Measurements from ENCODE around the gene KRTAP10-9.
"Not testable (repeated sequence)": the region's sequence is repeated elsewhere in the genome, so short reads cannot be mapped to it uniquely, and the experiment has no call there.

KRTAP10-9 gene

GRCh38 chr21:44595524-44595923, 31.4 kb upstream of the KRTAP10-9 start:
- no peak overlapping the region for H3K27ac ChIP-seq (ENCODE audit: insufficient read depth, low read depth, low read length, poor library complexity, severe bottlenecking)
- WGBS, 2 experiments, result 91 to 95% methylated on average over 5 to 6 of the region's 6 CpGs
- H3K27me3 ChIP-seq (ENCODE audit: control insufficient read depth, insufficient read depth, low read length, poor library complexity, severe bottlenecking), result no peaks in the 10 kb centered on the region
- no peaks in the 10 kb centered on the region for H3K9me3 ChIP-seq (ENCODE audit: control insufficient read depth, low read length)
- H3K4me1 ChIP-seq (ENCODE audit: control insufficient read depth, insufficient read depth, low read length), result peaks cover 12% of the 10 kb centered on the region
- no peak overlapping the region for H3K4me3 ChIP-seq (ENCODE audit: insufficient read depth, low read depth, low read length)
- no peaks in the 10 kb centered on the region for H3K36me3 ChIP-seq (ENCODE audit: control insufficient read depth, insufficient read depth, low read length)

DNA sequence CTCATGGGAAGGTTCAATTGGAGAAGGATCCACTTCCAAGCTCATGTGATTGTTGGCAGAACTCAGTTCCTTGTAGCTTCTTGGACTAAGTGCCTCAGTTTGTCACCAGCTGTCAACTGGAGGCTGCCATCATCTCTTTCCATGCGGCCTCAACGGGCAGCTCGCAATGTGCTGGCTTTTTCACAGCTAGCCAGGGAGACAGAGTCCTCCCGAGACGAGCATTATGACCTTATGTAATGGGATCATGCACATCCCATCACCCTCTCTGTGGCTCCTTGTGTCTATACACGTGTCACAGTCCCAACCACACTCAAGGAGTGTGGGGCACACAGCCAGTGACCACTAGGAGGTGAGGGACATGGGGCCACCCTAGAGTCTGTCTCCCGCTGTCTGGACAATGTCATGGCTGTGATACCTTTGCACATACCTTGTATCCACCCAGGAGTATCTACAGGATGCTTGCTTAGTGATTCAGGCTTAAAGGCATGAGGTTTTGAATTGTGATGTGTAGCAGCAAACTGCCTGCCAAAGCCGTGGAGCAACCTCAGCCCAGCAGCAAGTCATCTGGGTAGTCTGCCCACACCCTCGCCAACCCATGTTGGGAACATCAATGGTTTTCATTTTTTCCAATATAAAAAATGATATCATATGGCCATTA, 30.7 kb upstream of the KRTAP10-9 start:
- 94 to 95% methylated on average over 9 of the region's 9 CpGs for WGBS, 2 experiments

GRCh38 chr21:44598061-44598460, 28.8 kb upstream of the KRTAP10-9 start:
- H3K4me3 ChIP-seq (ENCODE audit: insufficient read depth, low read depth, low read length), result no peak overlapping the region
- 60 to 62% methylated on average over 11 of the region's 11 CpGs for WGBS, 2 experiments
- H3K4me1 ChIP-seq (ENCODE audit: control insufficient read depth, insufficient read depth, low read length), result peaks cover 4% of the 10 kb centered on the region
- H3K36me3 ChIP-seq (ENCODE audit: control insufficient read depth, insufficient read depth, low read length), result no peaks in the 10 kb centered on the region
- no peaks in the 10 kb centered on the region for H3K27me3 ChIP-seq (ENCODE audit: control insufficient read depth, insufficient read depth, low read length, poor library complexity, severe bottlenecking)
- H3K27ac ChIP-seq (ENCODE audit: insufficient read depth, low read depth, low read length, poor library complexity, severe bottlenecking), result peak overlapping the region; percentile 76
- H3K9me3 ChIP-seq (ENCODE audit: control insufficient read depth, low read length), result no peaks in the 10 kb centered on the region

More for the DNA sequence above, 30.7 kb upstream of the KRTAP10-9 start:
- Histone ChIP-seq H3K27me3 (ENCODE audit: control insufficient read depth, insufficient read depth, low read length, poor library complexity, severe bottlenecking) (no peaks in the 10 kb centered on the region), H3K4me1 (ENCODE audit: control insufficient read depth, insufficient read depth, low read length) (peaks cover 12% of the 10 kb centered on the region), H3K9me3 (ENCODE audit: control insufficient read depth, low read length) (no peaks in the 10 kb centered on the region), H3K4me3 (ENCODE audit: insufficient read depth, low read depth, low read length) (no peak overlapping the region), H3K27ac (ENCODE audit: insufficient read depth, low read depth, low read length, poor library complexity, severe bottlenecking) (no peak overlapping the region), H3K36me3 (ENCODE audit: control insufficient read depth, insufficient read depth, low read length) (no peaks in the 10 kb centered on the region)

GRCh38 chr21:44599264-44600029, 27.4 kb upstream of the KRTAP10-9 start:
- no peaks in the 10 kb centered on the region for H3K36me3 ChIP-seq (ENCODE audit: control insufficient read depth, insufficient read depth, low read length)
- no peaks in the 10 kb centered on the region for H3K4me1 ChIP-seq (ENCODE audit: control insufficient read depth, insufficient read depth, low read length)
- 82 to 85% methylated on average over 8 of the region's 8 CpGs for WGBS, 2 experiments
- no peaks in the 10 kb centered on the region for H3K9me3 ChIP-seq (ENCODE audit: control insufficient read depth, low read length)
- H3K27me3 ChIP-seq (ENCODE audit: control insufficient read depth, insufficient read depth, low read length, poor library complexity, severe bottlenecking), result no peaks in the 10 kb centered on the region
- no peak overlapping the region for H3K4me3 ChIP-seq (ENCODE audit: insufficient read depth, low read depth, low read length)
- no peak overlapping the region for H3K27ac ChIP-seq (ENCODE audit: insufficient read depth, low read depth, low read length, poor library complexity, severe bottlenecking)

- H3K27ac ChIP-seq (ENCODE audit: insufficient read depth, low read depth, low read length, poor library complexity, severe bottlenecking); H3K36me3 ChIP-seq (ENCODE audit: control insufficient read depth, insufficient read depth, low read length); H3K4me3 ChIP-seq (ENCODE audit: insufficient read depth, low read depth, low read length); H3K4me1 ChIP-seq (ENCODE audit: control insufficient read depth, insufficient read depth, low read length); H3K9me3 ChIP-seq (ENCODE audit: control insufficient read depth, low read length); H3K27me3 ChIP-seq (ENCODE audit: control insufficient read depth, insufficient read depth, low read length, poor library complexity, severe bottlenecking): not testable (repeated sequence)
- 89 to 90% methylated on average over 23 of the region's 23 CpGs for WGBS, 2 experiments
Measured at GRCh38 chr21:44600118-44600978, 26.5 kb upstream of the KRTAP10-9 start, which contains the start of gene KRTAP10-7. TSS of gene KRTAP10-7 (plus strand) at chr21:44600597. CDS start at chr21:44600622, 25 bp downstream.

DNA sequence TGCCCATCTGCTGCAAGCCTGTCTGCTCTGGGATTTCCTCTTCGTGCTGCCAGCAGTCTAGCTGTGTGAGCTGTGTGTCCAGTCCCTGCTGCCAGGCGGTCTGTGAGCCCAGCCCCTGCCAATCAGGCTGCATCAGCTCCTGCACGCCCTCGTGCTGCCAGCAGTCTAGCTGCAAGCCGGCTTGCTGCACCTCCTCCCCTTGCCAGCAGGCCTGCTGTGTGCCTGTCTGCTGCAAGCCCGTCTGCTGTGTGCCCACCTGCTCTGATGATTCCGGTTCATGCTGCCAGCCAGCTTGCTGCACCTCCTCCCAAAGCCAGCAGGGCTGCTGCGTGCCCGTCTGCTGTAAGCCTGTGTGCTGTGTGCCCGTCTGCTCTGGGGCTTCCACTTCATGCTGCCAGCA, 25.8 kb upstream of the KRTAP10-9 start:
- WGBS, 2 experiments, result 77 to 82% methylated on average over 10 of the region's 10 CpGs
- not testable (repeated sequence) for H3K36me3 ChIP-seq (ENCODE audit: control insufficient read depth, insufficient read depth, low read length); H3K27me3 ChIP-seq (ENCODE audit: control insufficient read depth, insufficient read depth, low read length, poor library complexity, severe bottlenecking)

DNA sequence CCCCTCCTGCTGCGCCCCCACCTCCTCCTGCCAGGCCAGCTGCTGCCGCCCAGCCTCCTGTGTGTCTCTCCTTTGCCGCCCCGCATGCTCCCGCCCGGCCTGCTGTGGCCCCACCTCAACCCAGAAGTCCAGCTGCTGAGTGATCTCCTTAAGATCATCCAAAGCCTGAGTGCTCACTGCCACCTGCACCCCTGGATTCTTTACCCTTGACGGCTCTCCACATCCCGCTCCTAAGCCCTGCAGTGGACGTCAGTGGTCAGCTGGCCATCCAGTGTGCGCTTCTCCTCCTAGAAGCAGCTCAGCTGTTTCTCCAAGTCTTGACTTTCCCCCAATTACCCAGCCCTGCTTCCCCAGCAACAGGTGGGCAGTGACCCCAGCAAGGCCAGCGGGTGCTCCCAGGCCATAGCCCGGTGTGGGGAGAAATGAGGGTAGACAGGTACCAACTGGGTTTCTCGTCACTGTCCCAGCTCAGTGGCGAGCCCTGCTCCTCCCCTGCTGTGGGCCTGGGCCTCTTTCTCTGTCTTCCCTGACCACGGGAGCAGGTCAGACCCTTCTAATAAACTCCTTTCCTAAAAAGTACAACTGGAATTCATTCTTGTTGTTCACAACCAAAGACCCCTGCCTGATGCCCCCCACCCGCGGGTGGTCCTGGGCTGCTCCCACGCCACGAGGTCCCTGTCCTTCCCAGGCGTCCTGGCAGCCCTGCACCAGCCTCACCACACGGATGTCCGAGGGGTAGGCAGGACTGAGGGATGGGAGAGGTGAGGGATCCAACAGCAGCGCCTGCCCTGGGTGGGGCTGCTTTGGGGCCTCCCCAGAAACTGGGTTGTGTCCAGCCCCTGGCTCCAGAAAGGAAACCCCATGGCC, 25.1 kb upstream of the KRTAP10-9 start:
- 85 to 86% methylated on average over 23 of the region's 23 CpGs for WGBS, 2 experiments
- Histone ChIP-seq H3K4me3 (ENCODE audit: insufficient read depth, low read depth, low read length) (no peak overlapping the region), H3K9me3 (ENCODE audit: control insufficient read depth, low read length) (no peaks in the 10 kb centered on the region), H3K27ac (ENCODE audit: insufficient read depth, low read depth, low read length, poor library complexity, severe bottlenecking) (no peak overlapping the region), H3K4me1 (ENCODE audit: control insufficient read depth, insufficient read depth, low read length) (no peaks in the 10 kb centered on the region), H3K36me3 (ENCODE audit: control insufficient read depth, insufficient read depth, low read length) (no peaks in the 10 kb centered on the region), H3K27me3 (ENCODE audit: control insufficient read depth, insufficient read depth, low read length, poor library complexity, severe bottlenecking) (no peaks in the 10 kb centered on the region)

More for the DNA sequence above, 25.8 kb upstream of the KRTAP10-9 start:
- H3K4me1 ChIP-seq (ENCODE audit: control insufficient read depth, insufficient read depth, low read length); H3K27ac ChIP-seq (ENCODE audit: insufficient read depth, low read depth, low read length, poor library complexity, severe bottlenecking); H3K9me3 ChIP-seq (ENCODE audit: control insufficient read depth, low read length); H3K4me3 ChIP-seq (ENCODE audit: insufficient read depth, low read depth, low read length): not testable (repeated sequence)

GRCh38 chr21:44602463-44602850, 24.4 kb upstream of the KRTAP10-9 start:
- Histone ChIP-seq H3K27ac (ENCODE audit: insufficient read depth, low read depth, low read length, poor library complexity, severe bottlenecking) (no peak overlapping the region), H3K4me3 (ENCODE audit: insufficient read depth, low read depth, low read length) (no peak overlapping the region), H3K4me1 (ENCODE audit: control insufficient read depth, insufficient read depth, low read length) (no peaks in the 10 kb centered on the region), H3K27me3 (ENCODE audit: control insufficient read depth, insufficient read depth, low read length, poor library complexity, severe bottlenecking) (no peaks in the 10 kb centered on the region), H3K9me3 (ENCODE audit: control insufficient read depth, low read length) (no peaks in the 10 kb centered on the region), H3K36me3 (ENCODE audit: control insufficient read depth, insufficient read depth, low read length) (no peaks in the 10 kb centered on the region)
- 87 to 88% methylated on average over 20 of the region's 21 CpGs for WGBS, 2 experiments

DNA sequence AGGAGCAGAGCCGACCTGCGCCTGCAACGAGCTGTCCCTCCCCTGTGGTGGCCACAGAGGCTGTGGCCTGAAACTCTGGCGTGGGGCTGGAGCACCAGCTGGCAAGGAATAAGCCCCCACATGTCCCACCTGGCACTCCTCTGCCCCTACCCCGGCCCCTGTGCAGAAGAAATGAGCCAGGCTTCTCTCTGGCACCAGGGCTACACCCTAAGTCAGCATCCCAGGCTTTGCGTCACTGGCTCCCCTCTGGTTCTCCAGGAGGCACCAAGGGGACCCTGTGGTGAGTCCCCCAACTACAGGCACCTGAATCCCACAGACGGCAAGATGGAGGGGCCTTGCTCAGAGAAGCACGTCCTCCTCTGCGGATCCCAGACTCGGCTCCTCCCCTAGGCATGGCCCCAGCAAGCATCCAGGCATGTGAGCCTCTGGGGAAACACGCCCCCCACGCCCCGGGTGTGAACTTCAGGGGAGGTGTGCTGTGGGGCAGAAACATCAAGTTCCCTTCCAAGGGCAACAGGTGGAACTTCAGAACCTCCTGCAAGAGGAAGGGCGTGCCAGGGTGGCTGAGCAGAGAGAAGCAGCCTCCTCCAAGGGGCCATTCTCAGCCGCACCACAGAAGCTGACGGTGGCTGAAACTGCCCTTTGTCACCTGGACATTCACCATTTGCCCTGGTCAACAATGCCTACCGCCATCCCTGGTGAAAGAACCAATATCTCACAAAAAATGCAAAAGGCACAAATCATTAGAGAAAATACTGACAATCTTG, 23.6 kb upstream of the KRTAP10-9 start:
- Histone ChIP-seq H3K36me3 (ENCODE audit: control insufficient read depth, insufficient read depth, low read length) (no peaks in the 10 kb centered on the region), H3K4me1 (ENCODE audit: control insufficient read depth, insufficient read depth, low read length) (no peaks in the 10 kb centered on the region), H3K27ac (ENCODE audit: insufficient read depth, low read depth, low read length, poor library complexity, severe bottlenecking) (no peak overlapping the region), H3K4me3 (ENCODE audit: insufficient read depth, low read depth, low read length) (no peak overlapping the region), H3K27me3 (ENCODE audit: control insufficient read depth, insufficient read depth, low read length, poor library complexity, severe bottlenecking) (no peaks in the 10 kb centered on the region), H3K9me3 (ENCODE audit: control insufficient read depth, low read length) (no peaks in the 10 kb centered on the region)
- WGBS, 2 experiments, result 68 to 71% methylated on average over 17 of the region's 17 CpGs
